ENCODE results near the gene CUBN. TPM values are rescaled to one million over a fixed set of nuclear protein-coding genes. Genes with fewer than 3 reads are reported as not detected.
"Not testable (repeated sequence)": the region's sequence is repeated elsewhere in the genome, so short reads cannot be mapped to it uniquely, and the experiment has no call there.

CUBN gene
- total RNA-seq, 4 donors from 2014 or later = 0.54 to 1.8 (median 1.3) TPM

DNA sequence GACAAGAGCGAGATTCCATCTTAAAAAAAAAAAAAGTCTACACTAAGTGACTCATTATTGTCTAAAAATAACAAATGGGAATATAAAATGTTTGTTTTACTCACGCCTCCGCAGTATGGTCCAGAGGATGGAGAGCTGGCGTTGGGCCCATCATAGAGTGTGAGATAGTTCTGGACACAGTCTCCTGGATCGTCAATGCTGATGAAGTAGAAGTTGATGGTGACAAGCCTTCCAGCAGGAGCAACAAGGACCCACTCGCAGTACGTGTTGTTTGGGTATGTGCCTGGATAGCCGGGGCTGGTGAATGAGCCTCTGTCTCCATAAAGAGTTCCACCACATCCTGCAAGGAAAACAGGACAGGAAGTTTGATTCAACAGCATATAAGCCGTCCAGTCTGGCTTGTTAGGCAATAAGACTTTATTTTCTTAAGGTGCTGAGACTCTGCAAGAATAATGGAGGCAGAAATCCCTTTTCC is 300.9 kb downstream of the CUBN start:
- intact Hi-C loops (cut with DNase I; ENCODE audit: low total_unique reads) = no loop called here
- TF ChIP-seq, protein P1, sequence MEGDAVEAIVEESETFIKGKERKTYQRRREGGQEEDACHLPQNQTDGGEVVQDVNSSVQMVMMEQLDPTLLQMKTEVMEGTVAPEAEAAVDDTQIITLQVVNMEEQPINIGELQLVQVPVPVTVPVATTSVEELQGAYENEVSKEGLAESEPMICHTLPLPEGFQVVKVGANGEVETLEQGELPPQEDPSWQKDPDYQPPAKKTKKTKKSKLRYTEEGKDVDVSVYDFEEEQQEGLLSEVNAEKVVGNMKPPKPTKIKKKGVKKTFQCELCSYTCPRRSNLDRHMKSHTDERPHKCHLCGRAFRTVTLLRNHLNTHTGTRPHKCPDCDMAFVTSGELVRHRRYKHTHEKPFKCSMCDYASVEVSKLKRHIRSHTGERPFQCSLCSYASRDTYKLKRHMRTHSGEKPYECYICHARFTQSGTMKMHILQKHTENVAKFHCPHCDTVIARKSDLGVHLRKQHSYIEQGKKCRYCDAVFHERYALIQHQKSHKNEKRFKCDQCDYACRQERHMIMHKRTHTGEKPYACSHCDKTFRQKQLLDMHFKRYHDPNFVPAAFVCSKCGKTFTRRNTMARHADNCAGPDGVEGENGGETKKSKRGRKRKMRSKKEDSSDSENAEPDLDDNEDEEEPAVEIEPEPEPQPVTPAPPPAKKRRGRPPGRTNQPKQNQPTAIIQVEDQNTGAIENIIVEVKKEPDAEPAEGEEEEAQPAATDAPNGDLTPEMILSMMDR (IDR thresholded peaks at IDR 0.05) = no peak
- TF ChIP-seq POLR2A (IDR thresholded peaks at IDR 0.05) = no peak
- 46 to 49% methylated on average over 9 of the region's 9 CpGs for WGBS, 2 donors
- no peak overlapping the region for H3K4me3 ChIP-seq (ENCODE audit: low read depth, poor library complexity, severe bottlenecking)
- no peak for DNase-seq (ENCODE audit: low spot score in 2 of 2)

DNA sequence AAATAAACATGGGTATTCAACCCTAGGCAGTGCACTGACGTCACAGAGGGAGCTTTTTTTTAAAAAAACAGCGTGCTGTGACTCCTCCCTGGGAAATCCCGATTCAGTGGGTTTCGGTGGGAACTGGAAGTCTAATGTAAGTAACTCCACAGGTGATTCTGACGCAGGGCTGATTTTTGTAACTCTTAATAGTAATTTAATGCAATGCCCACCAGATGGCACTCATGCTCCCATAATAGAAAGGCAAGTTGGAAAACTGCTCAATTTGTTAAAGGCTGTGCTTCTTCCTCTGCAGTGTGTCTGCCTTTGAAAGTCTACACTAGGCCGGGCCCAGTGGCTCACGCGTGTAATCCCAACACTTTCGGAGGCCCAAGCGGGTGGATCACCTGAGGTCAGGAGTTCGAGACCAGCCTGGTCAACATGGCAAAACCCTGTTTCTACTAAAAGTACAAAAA is 301.5 kb downstream of the CUBN start:
- TF ChIP-seq POLR2A (IDR thresholded peaks at IDR 0.05) = no peak
- TF ChIP-seq, protein P1 (IDR thresholded peaks at IDR 0.05) = no peak
- intact Hi-C loops (cut with DNase I; ENCODE audit: low total_unique reads) = no loop called here
- 11% methylated on average over 11 of the region's 11 CpGs for WGBS, 2 donors

DNA sequence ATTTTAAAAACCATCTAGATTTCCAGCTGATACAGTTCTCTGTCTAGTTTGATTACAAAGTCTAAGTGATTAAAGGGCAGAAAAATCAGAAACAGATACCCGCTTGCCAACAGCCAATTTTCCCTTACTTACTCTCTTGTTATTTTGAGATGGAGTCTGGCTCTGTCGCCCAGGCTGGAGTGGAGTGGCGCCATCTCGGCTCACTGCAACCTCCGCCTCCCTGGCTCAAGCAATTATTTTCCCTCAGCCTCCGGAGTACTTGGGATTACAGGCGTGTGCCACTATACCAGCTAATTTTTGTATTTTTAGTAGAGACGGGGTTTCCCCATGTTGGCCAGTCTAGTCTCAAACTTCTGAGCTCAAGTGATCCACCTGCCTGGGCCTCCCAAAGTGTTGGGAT is 302.1 kb downstream of the CUBN start:
- H3K4me3 ChIP-seq (ENCODE audit: low read depth, poor library complexity, severe bottlenecking); intact Hi-C loops (cut with DNase I; ENCODE audit: low total_unique reads); DNase-seq (ENCODE audit: low spot score in 2 of 2): not testable (repeated sequence)
- WGBS, 2 donors = 44 to 58% methylated on average over 8 of the region's 8 CpGs

More for the DNA sequence above, 301.5 kb downstream of the CUBN start:
- no peak overlapping the region for H3K4me3 ChIP-seq (ENCODE audit: low read depth, poor library complexity, severe bottlenecking)
- peak in 1 of 2 donors; percentile 42 for DNase-seq (ENCODE audit: low spot score in 2 of 2)

DNA sequence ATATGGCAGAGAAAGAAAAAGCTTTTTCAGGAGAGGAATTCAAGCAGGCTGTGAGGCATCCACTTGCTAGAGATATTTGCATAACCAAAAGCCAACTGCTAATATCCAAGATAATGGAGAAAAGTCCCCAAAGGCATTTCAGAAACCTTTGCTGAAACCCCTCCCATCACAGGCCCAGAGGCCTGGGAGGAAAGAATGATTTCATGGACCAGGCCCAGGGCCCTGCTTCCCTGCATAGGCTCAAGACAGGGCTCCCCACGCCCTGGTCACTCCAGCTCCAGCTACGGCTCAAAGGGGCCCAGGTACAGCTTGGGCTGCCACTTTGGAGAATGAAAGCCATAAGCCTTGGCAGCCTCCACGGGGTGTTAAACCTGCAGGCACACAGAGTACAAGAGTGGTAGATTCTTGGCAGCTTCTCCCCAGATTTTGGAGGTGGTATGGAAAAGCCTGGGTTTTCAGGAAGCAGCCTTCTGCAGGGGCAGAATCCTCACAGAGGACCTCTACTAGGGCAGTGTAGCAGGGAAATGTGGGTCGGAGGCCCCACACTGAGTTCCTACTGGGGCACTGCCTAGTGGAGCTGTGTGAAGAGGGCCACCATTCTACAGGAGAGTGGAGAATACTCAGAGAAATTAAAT is 306.8 kb downstream of the CUBN start:
- DNase-seq (ENCODE audit: low spot score in 2 of 2) = no peak

DNA sequence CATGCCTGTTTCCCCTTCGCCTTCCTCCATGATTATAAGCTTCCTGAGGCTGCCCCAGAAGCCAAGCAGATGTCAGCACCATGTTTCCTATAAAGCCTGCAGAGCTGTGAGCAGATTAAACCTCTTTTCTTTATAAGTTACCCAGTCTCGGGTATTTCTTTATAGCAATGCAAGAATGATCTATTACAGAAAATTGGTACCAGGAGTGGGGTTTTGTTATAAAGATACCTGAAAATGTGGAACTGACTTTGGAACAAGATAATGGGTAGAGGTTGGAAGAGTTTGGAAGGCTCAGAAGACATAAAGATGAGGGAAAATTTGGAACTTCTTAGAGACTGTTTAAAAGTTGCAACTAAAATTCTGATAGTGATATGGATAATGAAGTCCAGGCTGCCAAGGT is 307.6 kb downstream of the CUBN start:
- TF ChIP-seq POLR2A (IDR thresholded peaks at IDR 0.05) = no peak
- TF ChIP-seq, protein P1 (IDR thresholded peaks at IDR 0.05) = no peak
- intact Hi-C loops (cut with DNase I; ENCODE audit: low total_unique reads) = no loop called here
- no peak for DNase-seq (ENCODE audit: low spot score in 2 of 2)
- 96 to 98% methylated on average over 2 of the region's 2 CpGs for WGBS, 2 donors
- no peak overlapping the region for H3K4me3 ChIP-seq (ENCODE audit: low read depth, poor library complexity, severe bottlenecking)

More for the DNA sequence above, 306.8 kb downstream of the CUBN start:
- intact Hi-C loops (cut with DNase I; ENCODE audit: low total_unique reads) = no loop called here
- H3K4me3 ChIP-seq (ENCODE audit: low read depth, poor library complexity, severe bottlenecking) = no peak overlapping the region
- 89 to 92% methylated on average over 4 of the region's 4 CpGs for WGBS, 2 donors
- TF ChIP-seq, protein P1 (IDR thresholded peaks at IDR 0.05) = no peak
- TF ChIP-seq POLR2A (IDR thresholded peaks at IDR 0.05) = no peak

DNA sequence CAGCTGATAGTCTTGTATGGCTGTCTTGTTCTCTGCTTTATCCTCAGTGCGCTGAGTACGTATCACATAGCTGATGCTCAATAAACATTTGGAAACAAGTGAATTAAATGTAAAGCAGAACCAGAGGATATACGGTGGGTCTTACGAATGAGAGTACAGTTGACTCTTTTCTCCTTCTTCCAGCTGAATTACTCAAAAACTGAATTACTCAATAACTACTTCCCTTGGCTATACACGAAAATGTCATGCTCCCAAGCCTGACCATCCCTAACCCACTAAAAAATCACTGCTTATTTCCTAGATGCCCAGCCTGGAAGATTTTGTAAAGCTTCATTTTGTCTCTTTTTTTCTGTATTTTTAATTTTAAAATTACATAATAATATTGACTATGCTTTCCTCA is 309.2 kb downstream of the CUBN start:
- no peak overlapping the region for H3K4me3 ChIP-seq (ENCODE audit: low read depth, poor library complexity, severe bottlenecking)
- 91 to 94% methylated on average over 5 of the region's 5 CpGs for WGBS, 2 donors
- DNase-seq (ENCODE audit: low spot score in 2 of 2) = no peak
- TF ChIP-seq, protein P1 (IDR thresholded peaks at IDR 0.05) = no peak
- TF ChIP-seq POLR2A (IDR thresholded peaks at IDR 0.05) = no peak
- intact Hi-C loops (cut with DNase I; ENCODE audit: low total_unique reads) = no loop called here
